ENCODE data around the gene KLRD1.

DNA sequence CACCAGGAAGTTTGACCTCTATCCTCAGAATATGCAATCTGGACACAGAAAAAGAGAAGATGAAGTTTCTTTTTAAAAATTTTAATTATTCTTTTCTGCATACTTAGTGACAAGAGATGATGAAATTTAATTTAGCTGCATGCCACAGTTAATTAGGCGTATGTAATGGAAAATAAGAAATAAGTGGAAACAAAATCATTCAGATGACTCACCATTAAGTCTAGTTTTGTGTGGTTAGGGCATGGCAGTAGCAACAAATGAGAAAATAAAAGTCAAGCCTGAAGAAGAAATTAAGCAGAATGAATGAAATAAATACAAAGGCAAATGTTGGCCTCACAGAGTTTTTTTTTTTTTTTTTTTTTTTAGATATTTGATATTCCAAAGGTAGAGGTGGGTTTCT is 30.9 kb upstream of the KLRD1 start:
- no peak for TF ChIP-seq POLR2A (IDR thresholded peaks at IDR 0.05; ENCODE audit: low read depth, low read length)
- TF ChIP-seq POLR2AphosphoS5 (IDR thresholded peaks at IDR 0.05; ENCODE audit: low read depth, low read length): no peak
